CD1c-positive myeloid dendritic cell (primary cell): ENCODE results near the gene JUN.

Experiments
- DNase-seq: peaks from one replicate; pipeline ENCODE4 v3.0.0-alpha.2; 2016; ENCODE audit errors: extremely low spot score

JUN gene

DNA sequence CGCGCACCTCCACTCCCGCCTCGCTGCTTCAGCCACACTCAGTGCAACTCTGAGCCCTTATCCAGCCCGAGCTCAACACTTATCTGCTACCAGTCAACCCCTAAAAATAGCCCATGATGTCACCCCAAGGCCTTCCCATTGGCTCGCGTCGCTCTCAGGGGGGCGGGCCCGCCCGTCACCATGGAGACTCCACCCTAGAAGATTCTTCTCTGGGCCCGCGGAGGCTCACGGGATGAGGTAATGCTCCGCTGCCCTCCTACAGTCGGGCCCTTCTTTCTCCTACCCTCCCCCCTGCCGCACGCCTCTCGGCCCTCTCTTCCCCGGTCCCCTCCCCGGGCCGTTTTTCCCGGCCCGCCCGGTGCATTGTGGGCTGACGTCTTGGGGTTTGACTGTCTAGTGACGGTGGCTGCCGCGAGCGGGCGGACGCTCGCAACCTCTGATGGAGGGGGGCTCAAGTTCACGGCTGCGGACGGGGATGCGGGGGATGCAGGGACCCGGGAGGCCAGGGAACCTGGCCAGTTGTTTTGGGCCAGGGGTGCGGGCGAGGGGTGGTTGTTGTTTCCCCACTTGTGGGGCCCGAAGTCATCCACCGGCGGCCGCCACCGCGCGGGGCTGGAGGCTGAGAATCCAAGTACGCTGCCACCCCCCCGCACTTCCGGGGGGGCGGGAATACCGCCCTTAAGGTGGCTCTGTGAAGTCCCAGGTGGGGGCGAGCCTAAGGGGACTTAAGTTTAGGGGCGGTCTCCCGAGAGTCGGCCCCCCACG is at the start of gene JUN:
Gene JUN (minus strand): TSS at position 55 of the 765 bp plus-strand sequence. CDS start 977 bp downstream, outside the sequence.
- peak; percentile 100 for DNase-seq

DNA sequence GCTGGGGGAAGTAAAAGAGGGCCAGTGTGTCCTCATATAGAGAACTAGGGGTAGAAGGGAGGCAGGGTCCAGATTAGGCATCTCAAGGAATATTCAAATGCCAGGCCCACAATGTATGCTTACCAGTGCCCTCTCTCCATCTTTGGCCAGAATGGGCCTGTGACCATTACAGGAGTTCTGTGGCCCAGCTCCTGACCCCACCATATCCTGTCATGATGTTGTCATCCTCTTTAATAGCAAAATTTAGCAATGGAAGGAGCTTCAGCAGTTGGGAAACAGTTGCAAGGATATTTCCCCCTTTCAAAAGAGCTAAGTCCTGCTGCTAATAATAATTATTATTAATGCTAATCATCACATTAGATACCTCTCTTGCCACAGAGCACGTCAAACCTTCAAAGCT is 49.3 kb upstream of the JUN start:
- no peak for DNase-seq

DNA sequence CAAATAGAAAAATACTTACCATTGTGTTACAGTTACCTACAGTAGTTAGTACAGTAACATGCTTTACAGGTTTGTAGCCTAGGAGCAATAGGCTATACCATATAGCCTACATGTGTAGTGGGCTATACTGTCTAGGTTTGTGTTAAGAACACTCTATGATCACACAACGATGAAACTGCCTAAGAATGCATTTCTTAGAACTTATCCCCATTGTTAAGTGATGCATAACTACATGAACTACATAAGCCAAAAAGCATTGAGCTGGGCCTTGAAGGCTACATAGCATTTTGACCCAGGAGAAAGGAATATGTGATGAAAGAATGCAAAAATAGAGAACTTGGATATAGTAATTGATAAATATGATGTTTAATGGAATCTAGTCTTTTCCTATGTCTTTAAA is 46.4 kb upstream of the JUN start:
- DNase-seq: no peak

DNA sequence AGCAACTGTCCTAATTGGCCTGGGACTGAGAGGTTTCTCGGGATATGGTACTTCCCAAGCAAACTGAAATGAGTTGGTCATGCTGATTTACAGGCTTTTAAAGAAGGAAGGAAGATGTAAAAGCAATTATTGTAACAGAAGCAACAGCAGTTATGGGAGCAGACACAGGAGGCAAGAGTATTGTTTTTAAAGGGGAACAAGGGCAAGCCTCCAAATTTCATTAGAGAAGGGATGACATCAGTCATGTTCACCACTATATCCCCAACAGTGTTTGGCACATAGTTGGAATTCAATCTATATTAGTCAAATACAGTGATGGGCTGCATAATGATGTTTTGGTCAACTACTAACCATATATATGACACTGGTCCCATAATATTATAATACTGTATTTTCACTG is 46.0 kb upstream of the JUN start:
- no peak for DNase-seq

DNA sequence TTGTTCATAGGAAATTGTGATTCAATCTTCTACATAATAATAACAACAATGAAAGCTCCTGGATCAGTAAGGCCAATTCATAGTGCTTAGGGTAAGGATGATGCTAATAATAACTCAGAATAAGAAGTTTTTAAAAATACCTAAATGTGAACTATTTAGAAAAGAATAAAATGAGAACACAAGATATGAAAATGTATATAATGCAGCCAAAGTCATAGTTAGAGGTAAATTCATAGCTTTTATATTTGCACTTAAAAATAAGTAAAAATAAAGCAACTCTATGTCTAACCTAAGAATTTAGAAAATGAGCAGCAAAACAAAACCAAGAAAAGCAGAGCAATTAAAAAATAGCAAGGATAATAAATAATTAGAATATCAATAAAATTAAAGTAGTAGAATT is 43.5 kb upstream of the JUN start:
- DNase-seq: no peak

DNA sequence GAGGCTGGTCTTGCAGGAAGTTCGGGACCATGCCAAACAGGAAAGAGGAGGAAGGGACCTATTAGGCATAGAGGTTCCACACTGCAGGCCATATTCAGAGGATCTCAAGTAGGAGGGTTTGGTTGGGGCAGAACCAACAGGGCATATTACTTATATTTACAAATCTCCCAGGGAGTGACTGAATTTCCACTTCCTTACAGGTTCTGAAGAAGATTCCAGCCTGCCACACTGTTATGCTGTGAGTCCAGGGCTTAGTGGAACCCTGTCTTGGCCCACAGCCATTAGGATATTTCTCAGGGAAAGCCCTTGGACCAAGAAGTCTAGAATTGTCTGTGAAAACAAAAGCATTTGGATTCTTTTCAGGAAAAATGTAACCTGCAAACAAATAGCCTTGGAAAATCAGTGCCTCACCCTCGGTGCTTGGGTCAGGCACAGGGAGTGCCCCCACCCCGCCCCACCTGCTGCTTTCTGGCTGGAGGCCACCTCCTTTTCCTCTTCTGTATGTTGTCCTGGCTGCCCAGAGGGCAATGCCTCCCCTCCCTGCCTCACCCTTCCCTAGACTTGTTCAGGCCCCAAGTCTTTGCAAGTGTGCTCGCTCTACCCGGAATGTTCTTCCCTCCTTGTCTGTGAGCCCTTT is 41.0 kb upstream of the JUN start:
- no peak for DNase-seq

DNA sequence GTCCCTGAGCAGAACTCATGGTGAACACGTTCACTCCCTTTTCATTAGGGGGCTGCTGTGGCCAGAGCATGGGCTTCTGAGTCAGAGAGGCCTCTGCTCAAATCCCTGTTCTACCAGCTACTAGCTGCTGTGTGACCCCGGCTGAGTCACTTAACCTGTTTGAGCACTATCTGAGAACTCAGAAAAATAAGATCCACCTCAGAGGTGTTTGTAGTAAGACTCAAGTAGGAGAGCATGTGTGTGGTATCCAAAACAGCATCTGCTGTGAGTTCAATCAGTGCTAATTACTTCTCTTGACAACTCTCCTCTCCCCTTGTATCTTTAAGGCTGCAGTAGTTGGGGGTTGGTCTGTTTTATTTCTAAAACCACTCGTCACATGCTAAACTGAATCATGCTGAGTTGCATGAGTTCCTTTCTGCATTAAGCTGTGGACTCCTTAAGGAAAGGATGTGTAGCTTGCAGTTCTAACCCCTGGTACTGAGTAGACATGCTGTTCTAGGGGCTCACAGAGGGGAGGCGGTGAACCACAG is 39.7 kb upstream of the JUN start:
- no peak for DNase-seq

DNA sequence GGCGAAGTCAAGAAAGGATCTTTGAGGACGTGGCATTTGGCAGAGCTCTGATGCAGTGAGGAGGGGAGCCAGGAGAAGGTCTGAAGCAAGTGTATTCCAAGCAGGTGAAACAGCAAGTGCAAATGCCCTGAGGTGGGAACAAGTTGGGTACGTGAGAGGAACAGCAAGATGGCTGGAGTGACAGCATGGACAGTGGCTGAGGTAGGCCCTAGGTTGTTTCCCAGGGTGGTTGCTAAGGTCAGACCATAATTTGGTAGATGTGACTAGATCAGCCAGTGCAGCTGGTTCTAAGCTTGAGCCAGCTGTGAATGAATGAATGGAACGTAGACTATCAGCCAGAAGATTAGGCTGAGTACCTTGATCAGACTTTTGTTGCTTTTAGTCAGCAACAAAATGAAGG is 37.5 kb upstream of the JUN start:
- DNase-seq: no peak

DNA sequence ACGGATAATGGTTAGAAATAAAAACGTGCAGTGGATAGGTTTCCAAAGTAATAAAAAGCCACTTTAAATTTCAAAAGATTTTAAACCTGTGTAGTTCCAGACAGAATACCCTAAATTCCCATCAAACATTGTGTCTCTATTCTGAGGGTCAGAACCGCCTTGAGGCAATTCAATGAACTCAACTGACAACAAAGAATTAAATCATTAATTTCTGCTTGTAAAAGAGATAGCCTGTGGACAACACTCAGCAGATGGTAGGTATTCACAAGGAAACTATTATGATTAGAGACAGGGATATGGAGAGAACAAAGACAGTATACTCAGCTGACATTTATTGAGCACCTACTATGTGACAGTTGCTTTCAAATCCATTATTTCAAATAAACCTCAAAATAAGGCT is 35.1 kb upstream of the JUN start:
- no peak for DNase-seq

DNA sequence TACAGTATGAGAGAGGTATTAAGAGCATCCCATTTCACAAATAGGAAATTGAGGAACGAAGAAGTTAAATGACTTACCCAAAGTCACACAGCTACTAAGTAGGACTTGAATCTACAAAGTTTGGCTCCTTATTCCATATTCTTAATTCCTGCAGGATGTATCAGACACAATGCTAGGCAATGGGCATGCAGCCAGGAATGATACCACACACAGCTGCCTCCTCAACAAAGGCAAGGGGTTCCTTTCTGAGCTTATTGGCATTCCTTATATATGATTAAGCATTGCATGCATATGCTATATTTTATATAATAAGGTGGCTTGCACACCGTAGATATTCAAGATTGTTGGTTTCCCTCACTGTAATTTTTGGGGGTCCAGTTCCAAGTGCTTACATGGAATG is 34.2 kb upstream of the JUN start:
- DNase-seq: no peak

DNA sequence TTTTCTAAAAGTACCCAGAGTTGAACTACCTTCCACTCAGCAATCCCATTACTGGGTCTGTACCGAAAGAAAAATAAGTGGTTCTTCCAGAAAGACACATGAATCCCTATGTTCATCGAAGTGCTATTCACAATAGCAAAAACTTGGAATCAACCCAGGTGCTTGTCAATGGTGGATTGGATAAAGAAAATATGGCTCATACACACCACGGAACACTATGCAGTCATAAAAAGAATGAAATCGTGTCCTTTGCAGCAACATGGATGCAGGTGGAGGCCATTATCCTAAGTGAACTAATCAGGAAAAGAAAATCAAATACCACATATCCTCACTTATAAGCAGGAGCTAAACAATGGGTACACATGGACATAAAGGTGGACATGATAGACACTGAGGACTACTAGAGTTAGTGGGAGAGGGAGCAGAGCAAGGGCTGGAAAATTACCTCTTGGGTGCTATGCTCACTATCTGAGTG is 32.9 kb upstream of the JUN start:
- DNase-seq: no peak

DNA sequence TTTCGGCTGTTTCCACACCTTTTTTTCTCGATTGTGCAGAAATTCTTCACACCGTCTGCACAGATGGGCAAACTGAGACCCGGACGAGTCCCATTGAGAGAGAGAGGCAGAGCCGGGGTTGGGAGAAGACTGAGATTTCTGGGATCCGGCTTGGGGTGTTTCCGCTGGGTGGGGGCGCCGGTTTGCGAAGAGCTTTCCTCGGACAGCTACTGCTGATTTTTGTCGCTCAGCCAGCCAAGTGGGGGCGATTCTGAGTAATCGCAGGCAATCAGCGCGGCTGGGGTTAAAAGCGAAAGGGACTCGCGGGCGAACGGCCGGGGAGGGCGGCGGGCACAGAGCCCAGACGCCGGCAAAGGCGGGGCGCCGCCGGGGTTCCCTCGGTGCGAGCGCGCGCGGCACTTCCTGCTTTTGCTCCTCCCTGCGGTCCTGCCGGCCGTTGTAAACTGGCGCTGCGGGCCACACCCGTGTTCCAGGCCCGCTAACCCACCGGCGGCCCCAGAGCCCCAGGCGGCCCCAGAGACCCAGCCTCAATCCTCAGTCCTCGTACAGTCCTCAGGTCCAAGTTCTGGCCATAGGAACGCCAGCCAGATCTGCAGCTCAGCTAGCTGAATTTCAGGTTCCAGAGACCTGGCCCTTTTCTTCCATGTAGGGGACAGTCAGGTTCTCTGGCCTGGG is 32.4 kb upstream of the JUN start:
- peak; percentile 95 for DNase-seq

DNA sequence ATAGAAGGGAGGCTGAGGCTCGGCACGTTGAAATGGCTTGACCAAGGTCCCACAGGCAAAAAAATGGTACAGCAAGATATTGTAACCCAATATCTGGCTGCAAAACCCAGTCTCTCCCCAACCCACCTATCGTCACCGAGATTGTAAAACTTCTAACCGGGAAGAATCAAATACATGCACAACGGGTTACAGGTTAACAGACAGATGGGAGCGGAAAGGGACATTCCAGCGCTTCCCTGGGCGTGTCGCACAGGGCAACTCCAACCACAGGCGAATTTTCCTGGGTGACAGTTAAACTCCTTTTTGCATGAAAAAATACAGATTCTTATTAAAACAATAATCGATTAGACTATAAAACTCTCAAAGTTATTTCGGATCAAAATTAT is 31.8 kb upstream of the JUN start:
- DNase-seq: peak; percentile 42

DNA sequence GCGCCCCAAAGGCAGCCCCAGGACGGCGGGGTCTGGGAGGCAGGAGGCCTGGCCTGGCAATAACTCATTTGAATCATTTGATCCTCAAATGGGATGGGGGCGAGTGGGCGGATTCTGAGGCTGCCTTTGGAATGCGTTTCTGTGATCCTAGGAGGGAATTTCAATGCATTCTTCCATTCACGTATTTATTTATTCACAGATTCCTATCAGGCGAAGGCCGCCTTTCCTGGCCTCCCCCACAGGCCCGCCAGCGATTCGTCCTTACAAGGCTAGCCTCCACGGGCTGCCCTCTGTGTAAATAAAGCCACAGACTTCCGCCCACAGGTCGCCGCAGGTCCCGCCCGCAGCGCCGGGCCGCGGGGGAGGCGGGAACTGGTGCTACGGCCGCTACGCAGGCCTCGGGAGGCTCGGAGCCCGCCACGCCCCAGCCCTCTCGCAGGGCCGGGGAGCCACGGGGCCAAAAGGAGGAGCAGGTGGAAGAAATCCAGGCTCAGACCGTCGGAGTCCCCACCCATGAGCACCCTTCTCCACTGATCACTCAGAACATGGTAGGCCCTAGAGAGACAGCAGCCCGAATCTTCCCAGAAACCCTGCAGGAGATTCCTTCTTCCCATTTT is 31.3 kb upstream of the JUN start:
- peak; percentile 92 for DNase-seq

DNA sequence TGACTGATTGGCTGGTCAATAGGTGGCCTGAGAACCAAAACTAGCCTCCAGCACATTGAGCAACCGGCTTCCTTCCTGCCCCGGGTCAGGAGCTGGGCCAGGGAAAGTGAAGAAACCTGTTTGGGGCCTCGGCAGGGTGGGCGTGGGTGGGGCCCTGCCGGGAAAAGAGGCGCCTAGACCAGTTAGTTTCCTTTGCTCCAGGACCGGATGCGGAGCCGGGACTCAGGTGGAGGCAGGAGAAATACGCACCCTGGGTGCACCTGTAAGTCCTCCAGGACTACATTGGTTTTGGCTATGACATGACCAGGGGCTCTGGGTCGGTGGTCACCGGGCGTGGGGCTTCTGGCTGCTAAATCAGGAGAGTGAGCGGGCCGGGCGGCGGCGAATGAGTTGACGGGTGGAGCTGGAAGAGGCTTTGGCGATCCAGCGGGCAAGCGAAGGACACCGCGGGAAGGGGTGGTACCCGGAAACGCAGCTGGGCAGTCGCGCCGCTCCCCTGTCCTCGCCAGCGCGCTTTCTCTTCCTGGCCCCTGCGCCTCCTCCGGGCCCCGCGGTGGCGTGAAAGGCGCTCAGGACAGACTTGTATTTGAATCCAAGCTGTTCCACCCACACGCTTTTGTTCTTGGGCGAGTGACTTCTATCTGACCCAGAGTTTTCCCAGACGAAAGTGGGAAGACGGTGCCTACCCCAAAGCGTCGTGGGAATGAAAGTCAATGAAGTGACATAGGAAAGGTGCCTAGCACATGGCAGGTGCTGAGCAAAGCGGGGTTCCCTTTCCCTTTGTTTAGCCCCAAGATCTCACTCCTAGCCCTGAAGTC is 30.6 kb upstream of the JUN start:
- no peak for DNase-seq

DNA sequence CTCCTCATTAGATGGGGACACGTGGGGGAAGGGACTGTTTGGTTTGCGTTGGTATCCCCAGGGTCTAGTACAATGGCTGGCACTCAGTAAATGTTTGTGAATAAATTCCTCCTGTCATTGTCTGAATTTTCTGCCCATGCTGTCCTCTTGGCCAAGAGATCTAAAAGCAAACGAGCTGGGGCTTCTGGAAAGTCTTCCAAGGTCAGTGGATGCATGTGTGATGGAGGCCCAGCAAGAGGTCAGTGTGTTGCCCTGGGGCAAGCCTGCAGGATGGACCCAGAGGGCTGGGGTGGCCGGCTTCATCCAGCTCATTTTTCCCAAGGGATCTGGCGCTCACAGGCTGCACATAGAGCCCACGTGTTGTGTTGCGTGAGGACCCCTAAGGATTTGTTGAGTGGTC is 30.0 kb upstream of the JUN start:
- DNase-seq: no peak

DNA sequence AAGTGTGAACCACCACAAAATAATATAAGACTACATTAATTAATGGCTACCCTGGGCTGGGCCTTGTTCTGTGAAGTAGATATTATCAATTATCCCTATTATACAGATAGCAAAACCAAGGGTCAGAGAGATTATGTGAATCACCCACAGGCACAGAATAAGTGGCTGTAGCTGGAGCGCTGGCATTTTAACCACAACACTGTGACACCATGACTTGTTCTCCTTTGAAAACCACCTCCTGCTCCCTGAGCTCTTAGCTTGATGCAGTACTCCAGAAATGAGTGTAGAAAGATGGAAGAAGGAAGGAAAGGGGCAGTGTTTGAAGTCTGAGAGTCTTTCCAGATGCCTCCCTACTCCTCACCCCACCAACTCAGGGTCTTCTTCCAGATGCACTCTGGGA is 29.5 kb upstream of the JUN start:
- no peak for DNase-seq

DNA sequence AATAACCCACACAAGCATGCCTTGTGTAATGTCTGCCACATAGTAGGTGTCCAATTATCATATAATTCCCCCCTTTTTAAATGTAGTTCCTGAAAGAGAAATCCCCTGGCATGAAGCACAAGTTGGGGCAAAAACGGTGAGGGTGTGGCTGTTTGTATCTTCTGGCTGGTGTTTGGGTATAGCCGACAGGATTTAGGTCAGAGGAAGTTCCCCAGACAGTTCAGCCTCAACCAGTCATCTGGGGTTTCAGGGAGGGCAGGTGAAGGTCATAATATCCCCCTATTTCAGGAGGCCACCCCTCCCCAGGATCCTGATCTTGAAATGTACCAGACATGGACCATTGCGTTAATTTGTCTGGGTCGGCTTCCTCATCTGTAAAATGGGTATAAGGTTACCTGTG is 29.1 kb upstream of the JUN start:
- DNase-seq: no peak

DNA sequence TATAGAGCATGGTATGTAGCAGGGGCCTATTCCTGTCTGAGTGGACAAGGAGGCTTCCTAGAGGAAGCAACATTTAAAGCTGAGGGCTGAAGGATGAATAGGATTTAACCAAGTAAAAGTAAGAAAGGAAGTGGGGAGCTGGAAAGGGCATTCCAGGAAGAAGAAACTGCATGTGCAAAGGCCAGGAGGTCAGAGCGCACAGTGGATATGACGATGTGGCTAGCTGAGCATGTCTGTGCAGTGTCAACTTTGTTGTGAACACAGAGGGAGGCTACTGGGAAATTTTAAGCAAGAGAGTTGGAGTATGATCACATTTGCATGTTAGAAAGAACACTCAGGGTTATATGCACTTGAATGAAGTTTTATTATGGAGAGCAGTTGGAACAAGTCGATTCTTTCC is 28.6 kb upstream of the JUN start:
- no peak for DNase-seq

DNA sequence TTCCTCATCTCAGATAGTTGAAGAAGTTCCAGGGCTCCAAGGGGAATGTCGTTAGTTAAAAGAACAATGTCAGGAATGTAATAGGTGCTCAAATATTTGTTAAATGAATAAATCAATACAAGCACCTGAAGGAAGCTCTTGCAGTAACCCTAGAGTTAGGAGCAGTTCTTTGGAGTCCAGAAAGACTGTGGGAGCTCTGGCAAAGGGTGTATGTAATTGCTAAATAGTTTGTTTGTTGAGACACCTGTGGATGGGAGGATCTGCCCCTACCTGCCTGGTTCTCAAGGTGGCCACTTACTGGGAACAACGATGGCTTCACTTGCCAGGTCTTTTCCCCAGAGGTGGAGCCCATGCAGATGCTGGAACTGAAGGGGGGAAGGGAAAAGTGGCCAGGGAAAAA is 27.5 kb upstream of the JUN start:
- no peak for DNase-seq

DNA sequence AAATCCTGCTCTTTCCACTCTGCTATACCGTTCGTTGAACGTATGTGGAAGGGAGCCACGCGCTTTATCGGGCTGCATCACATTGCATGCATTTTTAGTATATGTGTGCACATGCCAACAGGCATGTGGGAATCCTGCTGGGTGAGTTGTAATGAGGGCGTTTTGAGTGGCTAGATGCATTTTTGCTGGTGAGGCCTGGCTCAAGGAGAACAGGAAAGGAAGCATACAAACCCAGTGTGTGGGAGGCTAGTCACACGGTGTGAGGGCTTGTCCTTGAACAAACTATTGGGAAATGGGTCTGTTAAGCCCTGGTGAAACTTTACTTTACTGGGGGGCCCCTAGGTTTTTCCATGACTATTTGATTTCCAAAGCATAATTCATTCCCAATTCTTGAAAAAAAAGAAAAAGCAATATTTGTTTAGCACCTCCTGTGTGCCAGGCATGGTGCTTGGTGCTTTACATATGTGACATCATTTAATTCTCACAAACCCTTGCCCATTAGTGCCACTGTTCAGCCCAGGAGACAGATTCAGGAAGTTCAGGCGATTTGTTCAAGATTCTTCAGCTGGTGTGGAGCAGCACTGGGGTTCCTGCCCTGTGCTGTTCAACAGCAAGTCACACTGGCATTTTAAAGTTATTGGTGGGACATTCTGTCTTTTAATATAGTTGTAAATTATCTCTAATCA is 25.6 kb upstream of the JUN start:
- DNase-seq: peak; percentile 84
